Osteoblast (primary cell): ENCODE results near the gene MAML2. TPM values are rescaled to one million over a fixed set of nuclear protein-coding genes. Genes with fewer than 3 reads are reported as not detected.

Source experiments
- DNase-seq: peaks from one replicate; pipeline ENCODE4 v3.0.0; 2011; ENCODE audit warnings: low spot score, mixed read lengths; ENCODE audit not compliant: insufficient read length; ENCODE audit errors: missing footprints
- H2AFZ ChIP-seq: 2 replicates; pipeline ENCODE4 v1.6.0; 2011; ENCODE audit warnings: mild to moderate bottlenecking, low read length
- H3K27ac ChIP-seq: 2 replicates; pipeline ENCODE4 v1.5.1; 2011; ENCODE audit warnings: mild to moderate bottlenecking, low read depth, low read length, moderate library complexity
- H3K27me3 ChIP-seq: 2 replicates; pipeline ENCODE4 v1.6.0; 2012; ENCODE audit warnings: mild to moderate bottlenecking, control low read depth, inconsistent platforms, low read length, moderate library complexity; ENCODE audit not compliant: insufficient read depth
- H3K36me3 ChIP-seq: 2 replicates; pipeline ENCODE4 v1.5.1; 2011; ENCODE audit warnings: mild to moderate bottlenecking, low read length, control low read depth, moderate library complexity; ENCODE audit not compliant: insufficient read depth
- H3K4me1 ChIP-seq: 2 replicates; pipeline ENCODE4 v1.5.1; 2011; ENCODE audit warnings: mild to moderate bottlenecking, low read length, control low read depth, moderate library complexity; ENCODE audit not compliant: insufficient read depth
- H3K4me2 ChIP-seq: 2 replicates; pipeline ENCODE4 v1.6.0; 2011; ENCODE audit warnings: mild to moderate bottlenecking, low read length; ENCODE audit not compliant: insufficient read depth
- H3K4me3 ChIP-seq: fragments of 200-600 bp; sonication (generic); 3 replicates; pipeline ENCODE4 v1.5.1; 2012; ENCODE audit warnings: mild to moderate bottlenecking, low read length, inconsistent platforms; ENCODE audit not compliant: insufficient read depth
- H3K79me2 ChIP-seq: 2 replicates; pipeline ENCODE4 v1.6.0; 2012; ENCODE audit warnings: mild to moderate bottlenecking, low read length, control low read depth, inconsistent platforms; ENCODE audit not compliant: insufficient read depth
- H3K9me3 ChIP-seq: 2 replicates; pipeline ENCODE4 v1.5.1; 2011; ENCODE audit warnings: low read depth, low read length, control low read depth
- H4K20me1 ChIP-seq: 2 replicates; pipeline ENCODE4 v1.6.0; 2012; ENCODE audit warnings: mild to moderate bottlenecking, low read length, control low read depth; ENCODE audit not compliant: insufficient read depth
- total RNA-seq: library from RNA; depleted of rRNA; stranded (reverse); fragments of >200 nt; gene quantifications from 2 replicates; pipeline ENCODE4 v1.2.3, GENCODE V29; 2012
- TF ChIP-seq, protein P1 (sequence below): IDR thresholded peaks from 2 replicates; pipeline ENCODE4 v1.5.1; 2011; ENCODE audit warnings: mild to moderate bottlenecking, low read depth, low read length, moderate library complexity; ENCODE audit errors: extremely low read depth

The MAML2 gene
- total RNA-seq, 1 donor = 17.4 TPM

DNA sequence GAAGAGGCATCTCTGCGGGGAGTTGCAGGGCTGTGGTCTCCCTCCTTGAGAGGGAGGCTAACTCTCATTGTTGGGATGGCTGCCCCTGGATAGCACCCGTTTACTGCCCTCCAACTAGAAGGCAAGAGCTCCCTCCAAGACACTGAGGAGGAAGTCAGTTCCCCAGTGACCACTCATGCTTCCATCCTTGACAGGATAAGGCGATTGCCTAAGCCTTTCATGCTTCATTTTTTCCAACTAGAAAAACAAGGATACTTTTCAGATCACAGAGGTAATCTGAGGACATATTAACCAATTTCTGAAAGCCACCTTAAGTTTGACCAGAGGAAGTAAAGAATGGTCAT, 186.6 kb downstream of the MAML2 start:
- DNase-seq = no peak
- H3K4me2 ChIP-seq = peak overlapping the region; percentile 78
- TF ChIP-seq, protein P1, sequence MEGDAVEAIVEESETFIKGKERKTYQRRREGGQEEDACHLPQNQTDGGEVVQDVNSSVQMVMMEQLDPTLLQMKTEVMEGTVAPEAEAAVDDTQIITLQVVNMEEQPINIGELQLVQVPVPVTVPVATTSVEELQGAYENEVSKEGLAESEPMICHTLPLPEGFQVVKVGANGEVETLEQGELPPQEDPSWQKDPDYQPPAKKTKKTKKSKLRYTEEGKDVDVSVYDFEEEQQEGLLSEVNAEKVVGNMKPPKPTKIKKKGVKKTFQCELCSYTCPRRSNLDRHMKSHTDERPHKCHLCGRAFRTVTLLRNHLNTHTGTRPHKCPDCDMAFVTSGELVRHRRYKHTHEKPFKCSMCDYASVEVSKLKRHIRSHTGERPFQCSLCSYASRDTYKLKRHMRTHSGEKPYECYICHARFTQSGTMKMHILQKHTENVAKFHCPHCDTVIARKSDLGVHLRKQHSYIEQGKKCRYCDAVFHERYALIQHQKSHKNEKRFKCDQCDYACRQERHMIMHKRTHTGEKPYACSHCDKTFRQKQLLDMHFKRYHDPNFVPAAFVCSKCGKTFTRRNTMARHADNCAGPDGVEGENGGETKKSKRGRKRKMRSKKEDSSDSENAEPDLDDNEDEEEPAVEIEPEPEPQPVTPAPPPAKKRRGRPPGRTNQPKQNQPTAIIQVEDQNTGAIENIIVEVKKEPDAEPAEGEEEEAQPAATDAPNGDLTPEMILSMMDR = no peak
- H4K20me1 ChIP-seq = no peaks in the 10 kb centered on the region
- H3K79me2 ChIP-seq = peaks cover 63% of the 10 kb centered on the region
- no peaks in the 10 kb centered on the region for H3K27me3 ChIP-seq
- H3K27ac ChIP-seq = peak overlapping the region; percentile 98
- H3K4me3 ChIP-seq = peak overlapping the region; percentile 20
- no peaks in the 10 kb centered on the region for H3K36me3 ChIP-seq
- no peak overlapping the region for H2AFZ ChIP-seq
- H3K9me3 ChIP-seq = no peaks in the 10 kb centered on the region
- peaks cover 57% of the 10 kb centered on the region for H3K4me1 ChIP-seq

- Histone ChIP-seq H3K27ac (peak overlapping the region; percentile 98), H3K36me3 (no peaks in the 10 kb centered on the region), H3K4me3 (peak overlapping the region; percentile 20), H3K9me3 (no peaks in the 10 kb centered on the region), H3K27me3 (no peaks in the 10 kb centered on the region), H4K20me1 (no peaks in the 10 kb centered on the region), H3K4me2 (peak overlapping the region; percentile 78), H2AFZ (no peak overlapping the region), H3K4me1 (peaks cover 57% of the 10 kb centered on the region), H3K79me2 (peaks cover 66% of the 10 kb centered on the region)
- TF ChIP-seq, protein P1 = peak; percentile 34
- DNase-seq = peak; percentile 59
These were observed 187.2 kb downstream of the MAML2 start for GRCh38 chr11:96155627-96156378.

- Histone ChIP-seq H3K27ac (peak overlapping the region; percentile 98), H3K4me3 (peak overlapping the region; percentile 6), H2AFZ (no peak overlapping the region), H3K79me2 (peaks cover 62% of the 10 kb centered on the region), H3K4me2 (peak overlapping the region; percentile 78), H4K20me1 (no peaks in the 10 kb centered on the region), H3K9me3 (no peaks in the 10 kb centered on the region), H3K36me3 (no peaks in the 10 kb centered on the region), H3K27me3 (no peaks in the 10 kb centered on the region), H3K4me1 (peaks cover 62% of the 10 kb centered on the region)
- DNase-seq = peak; percentile 77
- TF ChIP-seq, protein P1 = no peak
These were observed 188.0 kb downstream of the MAML2 start for GRCh38 chr11:96154802-96155520.

DNA sequence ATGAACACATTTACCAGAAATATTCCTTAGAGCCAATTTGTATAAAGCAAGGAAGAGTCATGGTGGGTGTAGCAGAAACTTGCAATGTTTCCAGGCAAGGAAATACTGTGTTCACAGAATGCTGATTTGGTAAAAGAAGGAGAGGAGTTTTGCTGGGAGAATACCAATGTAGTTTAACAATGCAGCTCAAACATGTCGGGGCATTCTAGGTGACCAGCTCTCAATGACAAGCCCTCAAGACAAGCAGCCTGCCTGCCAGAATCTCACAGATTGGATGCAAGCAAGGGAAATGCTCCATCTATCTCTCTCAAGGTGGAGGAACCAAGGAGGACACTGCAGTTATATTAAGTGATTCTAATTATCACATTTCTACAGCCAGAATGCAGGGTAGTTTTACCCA, 190.4 kb downstream of the MAML2 start:
- H3K27ac ChIP-seq = peak overlapping the region; percentile 98
- peaks cover 77% of the 10 kb centered on the region for H3K4me1 ChIP-seq
- peak overlapping the region; percentile 5 for H3K4me2 ChIP-seq
- H2AFZ ChIP-seq = no peak overlapping the region
- no peak overlapping the region for H3K4me3 ChIP-seq
- TF ChIP-seq, protein P1 = no peak
- H3K79me2 ChIP-seq = peaks cover 53% of the 10 kb centered on the region
- H4K20me1 ChIP-seq = no peaks in the 10 kb centered on the region
- H3K27me3 ChIP-seq = no peaks in the 10 kb centered on the region
- H3K9me3 ChIP-seq = no peaks in the 10 kb centered on the region
- H3K36me3 ChIP-seq = no peaks in the 10 kb centered on the region
- no peak for DNase-seq
